ENCODE measurements around the gene DUSP5. TPM values are rescaled to one million over a fixed set of nuclear protein-coding genes. Genes with fewer than 3 reads are reported as not detected.

Gene DUSP5
- total RNA-seq, 1 experiment from 2014 or later: 29.1 TPM

- DNase-seq (ENCODE audit: low read depth): no peak
- in situ Hi-C loops (cut with HindIII; ENCODE audit: low pct_unique_long_range_greater_than_20kb, low sequenced_read_pairs): no loop called here
These were observed 11.3 kb downstream of the DUSP5 start for GRCh38 chr10:110508806-110509544.

- in situ Hi-C loops (cut with HindIII; ENCODE audit: low pct_unique_long_range_greater_than_20kb, low sequenced_read_pairs): no loop called here
- no peak for DNase-seq (ENCODE audit: low read depth)
These were observed 11.9 kb downstream of the DUSP5 start for GRCh38 chr10:110509560-110509959.

- DNase-seq (ENCODE audit: low read depth): no peak
- in situ Hi-C loops (cut with HindIII; ENCODE audit: low pct_unique_long_range_greater_than_20kb, low sequenced_read_pairs): no loop called here
These were observed 12.4 kb downstream of the DUSP5 start for GRCh38 chr10:110510086-110510485.

- in situ Hi-C loops (cut with HindIII; ENCODE audit: low pct_unique_long_range_greater_than_20kb, low sequenced_read_pairs): no loop called here
- no peak for DNase-seq (ENCODE audit: low read depth)
These were observed 13.0 kb downstream of the DUSP5 start for GRCh38 chr10:110510730-110511129.

GRCh38 chr10:110511734-110512449, 14.2 kb downstream of the DUSP5 start:
- no peak for DNase-seq (ENCODE audit: low read depth)
- in situ Hi-C loops (cut with HindIII; ENCODE audit: low pct_unique_long_range_greater_than_20kb, low sequenced_read_pairs): no loop called here

- DNase-seq (ENCODE audit: low read depth): peak; percentile 79
- in situ Hi-C loops (cut with HindIII; ENCODE audit: low pct_unique_long_range_greater_than_20kb, low sequenced_read_pairs): no loop called here
These were observed 14.9 kb downstream of the DUSP5 start for GRCh38 chr10:110512461-110513187.

GRCh38 chr10:110513949-110514348, 16.2 kb downstream of the DUSP5 start:
- in situ Hi-C loops (cut with HindIII; ENCODE audit: low pct_unique_long_range_greater_than_20kb, low sequenced_read_pairs): no loop called here
- no peak for DNase-seq (ENCODE audit: low read depth)

GRCh38 chr10:110514848-110515247, 17.1 kb downstream of the DUSP5 start:
- in situ Hi-C loops (cut with HindIII; ENCODE audit: low pct_unique_long_range_greater_than_20kb, low sequenced_read_pairs): no loop called here
- no peak for DNase-seq (ENCODE audit: low read depth)

- DNase-seq (ENCODE audit: low read depth): no peak
- in situ Hi-C loops (cut with HindIII; ENCODE audit: low pct_unique_long_range_greater_than_20kb, low sequenced_read_pairs): no loop called here
These were observed 19.2 kb downstream of the DUSP5 start for GRCh38 chr10:110516815-110517492.

GRCh38 chr10:110522365-110522988, 24.8 kb downstream of the DUSP5 start:
- in situ Hi-C loops (cut with HindIII; ENCODE audit: low pct_unique_long_range_greater_than_20kb, low sequenced_read_pairs): no loop called here
- no peak for DNase-seq (ENCODE audit: low read depth)

- DNase-seq (ENCODE audit: low read depth): no peak
- in situ Hi-C loops (cut with HindIII; ENCODE audit: low pct_unique_long_range_greater_than_20kb, low sequenced_read_pairs): no loop called here
These were observed 26.0 kb downstream of the DUSP5 start for GRCh38 chr10:110523736-110524135.

- in situ Hi-C loops (cut with HindIII; ENCODE audit: low pct_unique_long_range_greater_than_20kb, low sequenced_read_pairs): no loop called here
- DNase-seq (ENCODE audit: low read depth): no peak
These were observed 26.6 kb downstream of the DUSP5 start for GRCh38 chr10:110524179-110524858.

GRCh38 chr10:110524859-110525232, 27.1 kb downstream of the DUSP5 start:
- no peak for DNase-seq (ENCODE audit: low read depth)
- in situ Hi-C loops (cut with HindIII; ENCODE audit: low pct_unique_long_range_greater_than_20kb, low sequenced_read_pairs): no loop called here

GRCh38 chr10:110525349-110526260, 27.9 kb downstream of the DUSP5 start:
- in situ Hi-C loops (cut with HindIII; ENCODE audit: low pct_unique_long_range_greater_than_20kb, low sequenced_read_pairs): no loop called here
- DNase-seq (ENCODE audit: low read depth): no peak

- in situ Hi-C loops (cut with HindIII; ENCODE audit: low pct_unique_long_range_greater_than_20kb, low sequenced_read_pairs): no loop called here
- DNase-seq (ENCODE audit: low read depth): no peak
These were observed 30.0 kb downstream of the DUSP5 start for GRCh38 chr10:110527731-110528171.

GRCh38 chr10:110528224-110528996, 30.7 kb downstream of the DUSP5 start:
- in situ Hi-C loops (cut with HindIII; ENCODE audit: low pct_unique_long_range_greater_than_20kb, low sequenced_read_pairs): no loop called here
- no peak for DNase-seq (ENCODE audit: low read depth)
